Breast epithelium (tissue), 4 donors: ENCODE measurements around the gene ZC3H12A. TPM values are rescaled to one million over a fixed set of nuclear protein-coding genes. Genes with fewer than 3 reads are reported as not detected.

ENCODE experiments used
- DNase-seq, 2 donors: peaks; one replicate each; pipeline ENCODE4 v3.0.0-alpha.2; 2019; ENCODE audit warnings: low spot score in 2 of 2
- H3K27ac ChIP-seq, 2 donors: fragments of 200-600 bp; sonication (generic) in 1 of 2; one replicate each; pipeline ENCODE4 v1.5.1; 2016 to 2019; ENCODE audit warnings: mild to moderate bottlenecking in 1 of 2
- H3K27me3 ChIP-seq, 2 donors: fragments of 200-600 bp; sonication (generic) in 1 of 2; one replicate each; pipeline versions ENCODE4 v1.5.1 to v1.6.0; 2017 to 2019; ENCODE audit warnings: control low read depth in 1 of 2, mild to moderate bottlenecking in 1 of 2
- H3K36me3 ChIP-seq: fragments of 200-600 bp; one replicate; pipeline ENCODE4 v1.5.1; 2019
- H3K4me1 ChIP-seq, 2 donors: fragments of 200-600 bp; sonication (generic); one replicate each; pipeline ENCODE4 v1.5.1; 2016 to 2019; ENCODE audit warnings: control low read depth in 1 of 2
- H3K4me3 ChIP-seq, 3 donors: fragments of 200-600 bp; sonication (generic); 1 replicate in 2 of 3; 2 replicates in 1 of 3; pipeline ENCODE4 v1.5.1; 2016 to 2019; ENCODE audit warnings: mild to moderate bottlenecking in 3 of 3, moderate library complexity in 2 of 3
- H3K9me3 ChIP-seq, 2 donors: fragments of 200-600 bp; sonication (generic) in 1 of 2; one replicate each; pipeline ENCODE4 v1.5.1; 2016 to 2019; ENCODE audit warnings: control low read depth in 1 of 2
- CTCF ChIP-seq, 3 donors: fragments of 450-650 bp; IDR thresholded peaks; one replicate each; pipeline ENCODE4 v1.5.1; 2016 to 2017; ENCODE audit warnings: antibody characterized with exemption in 3 of 3, mild to moderate bottlenecking in 3 of 3, moderate library complexity in 3 of 3
- POLR2A ChIP-seq: fragments of 450-650 bp; IDR thresholded peaks from one replicate; pipeline ENCODE4 v1.6.1; 2016; ENCODE audit warnings: antibody characterized with exemption, mild to moderate bottlenecking, moderate library complexity
- POLR2AphosphoS5 ChIP-seq, 3 donors: sonication (generic); formaldehyde crosslinking; IDR thresholded peaks; one replicate each; pipeline ENCODE4 v1.6.1; 2017; ENCODE audit warnings: antibody characterized with exemption in 3 of 3
- intact Hi-C: fragments of 100-400 bp; cut with DNase I; formaldehyde crosslinking; loops from one replicate; pipeline ENCODE4 v1.15.1; 2023; ENCODE audit warnings: low total_unique reads
- total RNA-seq, 3 donors: library from RNA; depleted of rRNA; stranded (reverse); fragments of >200 nt; gene quantifications; one replicate each; pipeline ENCODE4 v1.1.0, GENCODE V29; 2016

Gene ZC3H12A
- total RNA-seq, 3 donors from 2014 or later: 5.8 to 82.8 (median 76.7) TPM

- Histone ChIP-seq H3K4me3 (peak overlapping the region in 2 of 3 donors; percentile 37 to 57), H3K36me3 (no peaks in the 10 kb centered on the region), H3K27me3 (no peaks in the 10 kb centered on the region), H3K9me3 (no peaks in the 10 kb centered on the region), H3K27ac (peak overlapping the region; percentile 94 to 99), H3K4me1 (peaks cover 3 to 32% of the 10 kb centered on the region in 2 donors)
- TF ChIP-seq CTCF (IDR thresholded peaks at IDR 0.05) (no peak), POLR2AphosphoS5 (IDR thresholded peaks at IDR 0.05) (peak in 2 of 3 donors; percentile 13 to 37), POLR2A (no peak)
- peak; percentile 75 for DNase-seq
- intact Hi-C loops: no loop called here
These were observed 2.8 kb upstream of the ZC3H12A start for GRCh38 chr1:37471345-37472231.

GRCh38 chr1:37472281-37472680 is 2.1 kb upstream of the ZC3H12A start:
- no peak for TF ChIP-seq POLR2AphosphoS5 (IDR thresholded peaks at IDR 0.05)
- TF ChIP-seq CTCF (IDR thresholded peaks at IDR 0.05): no peak

GRCh38 chr1:37472994-37473393 is 1.4 kb upstream of the ZC3H12A start:
- Histone ChIP-seq H3K36me3 (no peaks in the 10 kb centered on the region), H3K9me3 (no peaks in the 10 kb centered on the region), H3K27ac (peak overlapping the region; percentile 95 to 99), H3K4me1 (peaks cover 9 to 38% of the 10 kb centered on the region in 2 donors), H3K27me3 (no peaks in the 10 kb centered on the region), H3K4me3 (peak overlapping the region in 2 of 3 donors; percentile 87 to 93)
- TF ChIP-seq POLR2AphosphoS5 (IDR thresholded peaks at IDR 0.05) (no peak), POLR2A (no peak), CTCF (IDR thresholded peaks at IDR 0.05) (no peak)
- intact Hi-C loops: no loop called here
- peak in 1 of 2 donors; percentile 3 for DNase-seq

More at GRCh38 chr1:37472281-37472680, 2.1 kb upstream of the ZC3H12A start:
- peak overlapping the region; percentile 94 to 99 for H3K27ac ChIP-seq
- DNase-seq: peak in 1 of 2 donors; percentile 25
- intact Hi-C loops: no loop called here
- H3K4me1 ChIP-seq: peaks cover 4 to 33% of the 10 kb centered on the region in 2 donors
- H3K36me3 ChIP-seq: no peaks in the 10 kb centered on the region
- peak overlapping the region in 1 of 3 donors; percentile 57 for H3K4me3 ChIP-seq
- no peaks in the 10 kb centered on the region for H3K9me3 ChIP-seq
- no peaks in the 10 kb centered on the region for H3K27me3 ChIP-seq

- H3K9me3 ChIP-seq: no peaks in the 10 kb centered on the region
- no peak for TF ChIP-seq POLR2AphosphoS5 (IDR thresholded peaks at IDR 0.05)
- no peak for TF ChIP-seq POLR2A
- no peak for TF ChIP-seq CTCF (IDR thresholded peaks at IDR 0.05)
- H3K4me3 ChIP-seq: peak overlapping the region; percentile 85 to 93 (median 87)
- DNase-seq: peak; percentile 26 to 50
- no peaks in the 10 kb centered on the region for H3K27me3 ChIP-seq
- H3K4me1 ChIP-seq: peaks cover 14 to 43% of the 10 kb centered on the region in 2 donors
- H3K27ac ChIP-seq: peak overlapping the region; percentile 95 to 99
- H3K36me3 ChIP-seq: no peaks in the 10 kb centered on the region
- intact Hi-C loops: no loop called here
These were observed 842 bp upstream of the ZC3H12A start for GRCh38 chr1:37473431-37474045.
